Naive B cell (primary cell): ENCODE results near the gene ELSPBP1. TPM values are rescaled to one million over a fixed set of nuclear protein-coding genes. Genes with fewer than 3 reads are reported as not detected.
"Not testable (repeated sequence)": the region's sequence is repeated elsewhere in the genome, so short reads cannot be mapped to it uniquely, and the experiment has no call there.

Experiments used
- ATAC-seq, 2 donors: fragments of 150-1000 bp; cut with Tn5 transposase; 2 replicates each; pipeline ENCODE4 v1.10.0; 2021; ENCODE audit warnings: low read depth in 2 of 2, mild to moderate bottlenecking in 2 of 2, moderate library complexity in 2 of 2
- DNase-seq: peaks from one replicate; pipeline ENCODE4 v3.0.0; 2022
- H3K27ac Mint-ChIP-seq, 6 donors: one replicate each; pipeline ENCODE4 v1.8.0; 2020 to 2022; ENCODE audit warnings: mild to moderate bottlenecking in 6 of 6, mixed read lengths in 6 of 6, moderate library complexity in 5 of 6, inconsistent platforms in 2 of 6
- H3K27me3 Mint-ChIP-seq, 3 donors: one replicate each; pipeline ENCODE4 v1.8.0; 2021 to 2022; ENCODE audit warnings: mixed read lengths in 3 of 3, mild to moderate bottlenecking in 1 of 3
- H3K36me3 Mint-ChIP-seq, 2 donors: one replicate each; pipeline ENCODE4 v1.8.0; 2020 to 2022; ENCODE audit warnings: mixed read lengths in 2 of 2, inconsistent platforms in 1 of 2, mild to moderate bottlenecking in 1 of 2
- H3K4me1 Mint-ChIP-seq, 3 donors: one replicate each; pipeline ENCODE4 v1.8.0; 2020 to 2022; ENCODE audit warnings: mixed read lengths in 3 of 3, inconsistent platforms in 1 of 3, mild to moderate bottlenecking in 1 of 3, moderate library complexity in 1 of 3
- H3K4me3 Mint-ChIP-seq, 8 donors: one replicate each; pipeline ENCODE4 v1.8.0; 2020 to 2022; ENCODE audit warnings: mild to moderate bottlenecking in 8 of 8, mixed read lengths in 8 of 8, moderate library complexity in 8 of 8, inconsistent platforms in 2 of 8
- H3K9me3 Mint-ChIP-seq, 7 donors: one replicate each; pipeline ENCODE4 v1.8.0; 2020 to 2022; ENCODE audit warnings: mixed read lengths in 7 of 7, mild to moderate bottlenecking in 5 of 7, inconsistent platforms in 2 of 7, moderate library complexity in 1 of 7
- polyA plus RNA-seq, 6 donors: library from polyadenylated mRNA; unstranded; fragments of 300-500 nt; fragmentation: Illumina TruSeq; gene quantifications; one replicate each; pipeline ENCODE4 v1.2.3, GENCODE V29; 2021; ENCODE audit warnings: low read depth in 6 of 6

ELSPBP1 gene
- polyA plus RNA-seq, 6 donors from 2014 or later = not detected

DNA sequence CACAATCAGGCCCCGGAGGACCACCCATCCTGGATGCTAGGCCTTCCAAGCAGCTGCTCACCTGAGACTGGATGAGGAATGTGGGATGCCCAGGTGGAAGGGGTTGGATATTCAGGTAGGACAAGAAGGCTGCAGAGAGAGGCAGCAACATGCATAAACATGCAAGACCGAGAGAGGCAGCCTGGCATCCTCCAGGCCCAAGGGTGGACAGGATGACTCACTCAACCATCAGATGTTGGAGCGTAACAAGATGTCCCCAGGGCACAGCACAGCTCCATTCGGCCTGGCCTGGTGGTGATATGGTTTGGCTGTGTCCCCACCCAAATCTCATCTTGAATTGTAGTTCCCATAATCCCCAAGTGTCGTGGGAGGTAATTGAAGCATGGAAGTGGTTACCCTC lies 59.4 kb downstream of the ELSPBP1 start:
- no peak overlapping the region for H3K4me3 Mint-ChIP-seq
- H3K4me1 Mint-ChIP-seq = no peaks in the 10 kb centered on the region
- ATAC-seq = no peak
- H3K36me3 Mint-ChIP-seq = peaks cover 24 to 30% of the 10 kb centered on the region in 2 donors
- peaks cover 0 to 15% (median 0%) of the 10 kb centered on the region in 3 donors for H3K27me3 Mint-ChIP-seq
- peaks cover 0 to 14% (median 0%) of the 10 kb centered on the region in 7 donors for H3K9me3 Mint-ChIP-seq
- DNase-seq = no peak
- no peak overlapping the region for H3K27ac Mint-ChIP-seq

- H3K4me1 Mint-ChIP-seq = no peaks in the 10 kb centered on the region
- H3K36me3 Mint-ChIP-seq = peaks cover 8 to 10% of the 10 kb centered on the region in 2 donors
- H3K27me3 Mint-ChIP-seq = peaks cover 0 to 16% (median 10%) of the 10 kb centered on the region in 3 donors
- ATAC-seq (no peak), DNase-seq (no peak)
- H3K27ac Mint-ChIP-seq = no peak overlapping the region
- H3K4me3 Mint-ChIP-seq = no peak overlapping the region
- peaks cover 0 to 4% (median 0%) of the 10 kb centered on the region in 7 donors for H3K9me3 Mint-ChIP-seq
These were observed 64.9 kb downstream of the ELSPBP1 start for GRCh38 chr19:48059331-48059730.

DNA sequence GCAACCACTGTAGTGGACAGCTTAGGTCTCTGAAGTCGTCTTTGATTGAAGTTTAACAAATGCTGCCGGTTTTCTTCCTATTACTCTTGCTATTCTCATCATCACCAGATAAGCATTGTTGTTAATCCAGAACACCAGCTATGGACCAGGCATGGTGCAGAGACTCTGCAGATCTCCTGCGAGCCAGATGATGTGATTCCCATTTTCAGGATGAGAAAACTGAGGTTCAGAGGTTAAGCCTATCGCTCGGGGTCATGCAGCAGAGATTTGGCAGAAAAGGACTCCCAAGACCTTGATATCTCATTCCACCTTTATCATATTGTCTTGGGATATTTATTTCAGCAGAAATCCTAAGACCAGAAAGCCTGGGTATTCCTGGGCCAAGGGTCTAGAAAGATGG lies 65.9 kb downstream of the ELSPBP1 start:
- H3K27me3 Mint-ChIP-seq = peaks cover 0 to 16% (median 10%) of the 10 kb centered on the region in 3 donors
- no peak overlapping the region for H3K4me3 Mint-ChIP-seq
- H3K27ac Mint-ChIP-seq = no peak overlapping the region
- peaks cover 0 to 4% (median 0%) of the 10 kb centered on the region in 7 donors for H3K9me3 Mint-ChIP-seq
- H3K4me1 Mint-ChIP-seq = no peaks in the 10 kb centered on the region
- ATAC-seq (no peak), DNase-seq (no peak)
- peaks cover 8 to 15% of the 10 kb centered on the region in 2 donors for H3K36me3 Mint-ChIP-seq

- Mint-ChIP-seq H3K9me3 (peaks cover 0 to 4% (median 0%) of the 10 kb centered on the region in 7 donors), H3K36me3 (peaks cover 8 to 15% of the 10 kb centered on the region in 2 donors), H3K4me3 (no peak overlapping the region), H3K27me3 (peaks cover 0 to 16% (median 10%) of the 10 kb centered on the region in 3 donors), H3K27ac (no peak overlapping the region), H3K4me1 (no peaks in the 10 kb centered on the region)
- ATAC-seq = no peak
- DNase-seq = no peak
These were observed 67.2 kb downstream of the ELSPBP1 start for GRCh38 chr19:48061401-48062344.

DNA sequence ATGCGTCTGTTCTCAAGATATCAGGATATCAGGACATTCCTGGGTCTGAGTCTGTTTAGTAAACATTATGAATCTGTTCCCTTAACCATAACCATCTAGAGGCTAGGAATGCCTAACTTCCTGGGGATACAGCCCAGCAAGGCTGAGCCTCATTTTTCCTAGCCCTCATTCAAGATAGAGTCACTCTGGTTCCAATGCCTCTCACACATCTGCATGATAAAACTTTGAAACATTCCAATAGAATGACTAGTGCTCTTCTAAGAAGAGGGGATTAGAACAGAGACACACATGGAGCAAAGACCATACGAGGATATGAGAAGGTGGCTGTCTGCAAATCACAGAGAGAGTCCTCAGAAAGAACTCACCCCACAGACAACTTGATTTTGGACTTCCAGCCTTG lies 70.1 kb downstream of the ELSPBP1 start:
- no peak for ATAC-seq
- Mint-ChIP-seq H3K27me3 (peaks cover 0 to 16% (median 10%) of the 10 kb centered on the region in 3 donors), H3K4me1 (no peaks in the 10 kb centered on the region), H3K9me3 (peaks cover 0 to 4% (median 0%) of the 10 kb centered on the region in 7 donors), H3K4me3 (no peak overlapping the region), H3K27ac (no peak overlapping the region), H3K36me3 (peaks cover 8 to 19% of the 10 kb centered on the region in 2 donors)
- DNase-seq = no peak

- Mint-ChIP-seq H3K9me3 (peaks cover 0 to 9% (median 2%) of the 10 kb centered on the region in 7 donors), H3K4me1 (no peaks in the 10 kb centered on the region), H3K36me3 (peaks cover 5 to 23% of the 10 kb centered on the region in 2 donors), H3K27me3 (no peaks in the 10 kb centered on the region), H3K4me3 (no peak overlapping the region), H3K27ac (peak overlapping the region in 1 of 6 donors; percentile 22)
- DNase-seq (no peak), ATAC-seq (no peak)
These were observed 75.0 kb downstream of the ELSPBP1 start for GRCh38 chr19:48069435-48069834.

GRCh38 chr19:48070177-48070769 lies 75.8 kb downstream of the ELSPBP1 start:
- H3K9me3 Mint-ChIP-seq, H3K4me1 Mint-ChIP-seq, H3K27ac Mint-ChIP-seq, DNase-seq, H3K4me3 Mint-ChIP-seq, ATAC-seq, H3K27me3 Mint-ChIP-seq: not testable (repeated sequence)
- H3K36me3 Mint-ChIP-seq = peaks cover 13 to 21% of the 10 kb centered on the region in 2 donors

Other genes with a start within 250 kb of the ELSPBP1 start
- gene NOP53, start 249.1 kb upstream of the ELSPBP1 start, polyA plus RNA-seq = 100 to 1,000 TPM; 128 to 360 (median 285) TPM
- gene SELENOW, start 215.9 kb upstream of the ELSPBP1 start, polyA plus RNA-seq = 100 to 1,000 TPM in 3 of 6 donors, 10 to 100 TPM in 3; 68.2 to 131 (median 102) TPM
- not detected for gene TPRX1, start 190.1 kb upstream of the ELSPBP1 start, polyA plus RNA-seq
- gene CRX, start 172.7 kb upstream of the ELSPBP1 start, polyA plus RNA-seq = not detected
- gene TPRX2, start 135.4 kb upstream of the ELSPBP1 start, polyA plus RNA-seq = not detected
- gene SULT2A1, start 108.3 kb upstream of the ELSPBP1 start, polyA plus RNA-seq = not detected
- gene BSPH1, start 2.5 kb upstream of the ELSPBP1 start, polyA plus RNA-seq = not detected
- under 1 TPM in 3 of 6 donors, not detected in 3; 0.43 to 0.56 (median 0.50) TPM for gene CABP5, start 49.4 kb downstream of the ELSPBP1 start, polyA plus RNA-seq
- gene PLA2G4C, start 116.2 kb downstream of the ELSPBP1 start, polyA plus RNA-seq = 10 to 100 TPM in 2 of 6 donors, 1 to 10 TPM in 3, not detected in 1; 1.6 to 18.5 (median 5.8) TPM
- 10 to 100 TPM; 13.6 to 30.9 (median 23.5) TPM for gene LIG1, start 175.7 kb downstream of the ELSPBP1 start, polyA plus RNA-seq
- 1 to 10 TPM in 1 of 6 donors, under 1 TPM in 4, not detected in 1; 0.06 to 1.6 (median 0.69) TPM for gene ZSWIM9, start 176.0 kb downstream of the ELSPBP1 start, polyA plus RNA-seq